ENCODE data around the gene NEFH. TPM values are rescaled to one million over a fixed set of nuclear protein-coding genes. Genes with fewer than 3 reads are reported as not detected.

The NEFH gene
- total RNA-seq, 1 donor from 2014 or later: 0.62 TPM

Other genes with a start within 250 kb of the NEFH start
- 30.9 TPM for gene RHBDD3, start 212.2 kb upstream of the NEFH start, total RNA-seq
- 120 TPM for gene EWSR1, start 211.9 kb upstream of the NEFH start, total RNA-seq
- gene GAS2L1, start 173.6 kb upstream of the NEFH start, total RNA-seq: 16.7 TPM
- gene RASL10A, start 164.5 kb upstream of the NEFH start, total RNA-seq: 12.3 TPM
- 34.7 TPM for gene AP1B1, start 91.6 kb upstream of the NEFH start, total RNA-seq
- gene RFPL1, start 41.6 kb upstream of the NEFH start, total RNA-seq: not detected
- gene THOC5, start 73.5 kb downstream of the NEFH start, total RNA-seq: 30.3 TPM
- gene NIPSNAP1, start 100.9 kb downstream of the NEFH start, total RNA-seq: 24.9 TPM
- gene NF2, start 123.4 kb downstream of the NEFH start, total RNA-seq: 41.4 TPM
- gene CABP7, start 239.8 kb downstream of the NEFH start, total RNA-seq: 0.21 TPM

Measured in tongue (tissue), 1 donor.